Measurements from ENCODE around the gene PPM1F.
"Not testable (repeated sequence)": the region's sequence is repeated elsewhere in the genome, so short reads cannot be mapped to it uniquely, and the experiment has no call there.

DNA sequence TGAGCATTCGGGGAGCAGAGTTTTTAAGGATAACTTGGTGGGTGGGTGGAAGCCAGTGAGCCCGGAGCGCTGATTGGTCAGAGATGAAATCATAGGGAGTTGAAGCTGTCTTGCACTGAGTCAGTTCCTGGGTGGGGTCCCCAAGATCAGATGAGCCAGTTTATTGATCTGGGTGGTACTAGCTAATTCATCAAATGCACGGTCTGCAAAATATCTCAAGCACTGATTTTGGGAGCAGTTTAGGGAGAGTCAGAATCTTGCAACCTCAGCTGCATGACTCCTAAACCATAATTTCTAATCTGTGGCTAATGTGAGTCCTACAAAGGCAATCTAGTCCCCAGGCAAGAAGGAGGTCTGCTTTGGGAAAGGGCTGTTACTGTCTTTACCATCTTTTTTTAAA, 42.3 kb downstream of the PPM1F start:
- TF ChIP-seq CTCF, POLR2A (IDR thresholded peaks at IDR 0.05): not testable (repeated sequence)

Measured in lower leg skin (tissue), 3 donors.